Tibial artery (tissue), 4 donors: ENCODE results near the gene LYRM2.

Source experiments
- DNase-seq, 2 donors: peaks; one replicate each; pipeline ENCODE4 v3.0.0-alpha.2; 2019
- H3K27ac ChIP-seq, 2 donors: fragments of 200-600 bp; sonication (generic) in 1 of 2; 1 replicate in 1 of 2; 2 replicates in 1 of 2; pipeline ENCODE4 v1.5.1; 2018 to 2019; ENCODE audit warnings: mild to moderate bottlenecking in 1 of 2
- H3K27me3 ChIP-seq, 2 donors: fragments of 200-600 bp; sonication (generic) in 1 of 2; one replicate each; pipeline versions ENCODE4 v1.5.1 to v1.6.0; 2016 to 2019
- H3K36me3 ChIP-seq, 3 donors: fragments of 200-600 bp; sonication (generic) in 2 of 3; one replicate each; pipeline ENCODE4 v1.5.1; 2016 to 2019; ENCODE audit warnings: mild to moderate bottlenecking in 2 of 3
- H3K4me1 ChIP-seq, 4 donors: fragments of 200-600 bp; sonication (generic) in 2 of 4; 1 replicate in 3 of 4; 2 replicates in 1 of 4; pipeline ENCODE4 v1.5.1; 2016 to 2019
- H3K4me3 ChIP-seq, 2 donors: fragments of 200-600 bp; sonication (generic) in 1 of 2; 1 replicate in 1 of 2; 2 replicates in 1 of 2; pipeline ENCODE4 v1.5.1; 2018 to 2019; ENCODE audit warnings: mild to moderate bottlenecking in 2 of 2
- H3K9me3 ChIP-seq, 3 donors: fragments of 200-600 bp; sonication (generic) in 1 of 3; one replicate each; pipeline ENCODE4 v1.5.1; 2016 to 2019
- intact Hi-C: fragments of 100-400 bp; cut with DNase I; formaldehyde crosslinking; loops from one replicate; pipeline ENCODE4 v1.15.0; 2023; ENCODE audit warnings: low total_unique reads
- TF ChIP-seq, protein P1 (sequence below), 2 experiments: fragments of 200-600 bp in 1 of 2; fragments of 450-650 bp in 1 of 2; IDR thresholded peaks; one replicate each; pipeline ENCODE4 v1.5.1; 2017 to 2019; ENCODE audit warnings: antibody characterized with exemption in 2 of 2, mild to moderate bottlenecking in 1 of 2, moderate library complexity in 1 of 2

The LYRM2 gene

DNA sequence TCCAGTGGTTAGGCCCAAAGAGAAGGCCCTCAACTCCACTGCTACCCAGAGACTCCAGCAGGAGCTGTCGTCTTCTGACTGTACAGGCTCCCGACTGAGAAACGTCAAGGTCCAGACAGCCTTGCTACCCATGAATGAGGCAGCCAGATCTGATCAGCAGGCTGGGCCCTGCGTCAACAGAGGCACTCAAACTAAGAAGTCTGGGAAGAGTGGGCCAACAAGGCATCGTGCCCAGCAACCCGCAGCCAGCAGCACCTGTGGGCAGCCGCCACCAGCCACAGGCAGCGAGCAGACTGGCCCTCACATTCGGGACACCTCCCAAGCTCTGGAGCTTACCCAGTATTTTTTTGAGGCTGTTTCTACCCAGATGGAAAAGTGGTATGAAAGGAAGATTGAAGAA is 8.1 kb downstream of the LYRM2 start:
- TF ChIP-seq, protein P1, sequence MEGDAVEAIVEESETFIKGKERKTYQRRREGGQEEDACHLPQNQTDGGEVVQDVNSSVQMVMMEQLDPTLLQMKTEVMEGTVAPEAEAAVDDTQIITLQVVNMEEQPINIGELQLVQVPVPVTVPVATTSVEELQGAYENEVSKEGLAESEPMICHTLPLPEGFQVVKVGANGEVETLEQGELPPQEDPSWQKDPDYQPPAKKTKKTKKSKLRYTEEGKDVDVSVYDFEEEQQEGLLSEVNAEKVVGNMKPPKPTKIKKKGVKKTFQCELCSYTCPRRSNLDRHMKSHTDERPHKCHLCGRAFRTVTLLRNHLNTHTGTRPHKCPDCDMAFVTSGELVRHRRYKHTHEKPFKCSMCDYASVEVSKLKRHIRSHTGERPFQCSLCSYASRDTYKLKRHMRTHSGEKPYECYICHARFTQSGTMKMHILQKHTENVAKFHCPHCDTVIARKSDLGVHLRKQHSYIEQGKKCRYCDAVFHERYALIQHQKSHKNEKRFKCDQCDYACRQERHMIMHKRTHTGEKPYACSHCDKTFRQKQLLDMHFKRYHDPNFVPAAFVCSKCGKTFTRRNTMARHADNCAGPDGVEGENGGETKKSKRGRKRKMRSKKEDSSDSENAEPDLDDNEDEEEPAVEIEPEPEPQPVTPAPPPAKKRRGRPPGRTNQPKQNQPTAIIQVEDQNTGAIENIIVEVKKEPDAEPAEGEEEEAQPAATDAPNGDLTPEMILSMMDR (IDR thresholded peaks at IDR 0.05) = no peak
- H3K4me3 ChIP-seq = no peak overlapping the region
- intact Hi-C loops = no loop called here
- peaks cover 23 to 65% (median 27%) of the 10 kb centered on the region in 3 donors for H3K36me3 ChIP-seq
- no peaks in the 10 kb centered on the region for H3K27me3 ChIP-seq
- H3K27ac ChIP-seq = no peak overlapping the region
- H3K4me1 ChIP-seq = no peaks in the 10 kb centered on the region
- H3K9me3 ChIP-seq = no peaks in the 10 kb centered on the region
- no peak for DNase-seq

DNA sequence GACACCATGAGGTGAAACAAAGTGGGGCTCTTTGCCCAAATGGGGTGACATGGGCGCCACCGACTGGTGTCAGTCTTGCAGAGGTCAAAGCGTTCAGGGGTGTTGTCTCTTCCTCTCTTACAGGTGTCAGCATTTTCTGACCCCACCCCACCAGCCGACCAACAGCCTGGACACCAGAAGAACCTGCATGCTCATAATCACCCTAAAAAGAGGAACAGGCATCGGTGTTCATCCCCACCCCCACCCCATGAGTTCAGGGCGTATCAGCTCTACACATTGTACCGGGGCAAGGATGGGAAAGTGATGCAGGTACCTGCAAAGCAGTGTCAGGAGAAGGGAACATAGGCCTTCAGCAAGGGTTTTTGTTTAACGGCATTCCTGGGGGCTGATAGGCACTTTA is 14.8 kb downstream of the LYRM2 start:
- TF ChIP-seq, protein P1 (IDR thresholded peaks at IDR 0.05) = no peak
- H3K4me3 ChIP-seq = no peak overlapping the region
- no peaks in the 10 kb centered on the region for H3K27me3 ChIP-seq
- no peak overlapping the region for H3K27ac ChIP-seq
- intact Hi-C loops = no loop called here
- H3K9me3 ChIP-seq = no peaks in the 10 kb centered on the region
- H3K4me1 ChIP-seq = no peaks in the 10 kb centered on the region
- H3K36me3 ChIP-seq = peaks cover 9 to 79% (median 43%) of the 10 kb centered on the region in 3 donors
- DNase-seq = no peak

DNA sequence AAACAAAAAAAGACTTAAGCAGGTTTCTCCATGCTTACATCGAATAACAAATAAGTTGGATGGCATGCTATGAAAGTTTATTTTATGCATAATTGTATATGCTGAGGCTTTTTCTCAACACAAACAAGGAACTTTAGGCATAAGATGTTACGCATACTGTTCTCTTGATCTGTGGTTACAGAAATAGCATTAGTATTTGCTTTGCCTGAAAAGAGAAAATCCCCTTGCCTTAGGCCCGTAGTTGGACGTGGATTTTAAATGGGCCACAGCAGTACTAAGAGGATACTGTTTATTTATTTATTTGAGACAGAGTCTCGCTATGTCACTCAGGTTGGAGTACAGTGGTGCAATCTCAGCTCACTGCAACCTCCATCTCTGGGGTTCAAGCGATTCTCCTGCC is 19.0 kb downstream of the LYRM2 start:
- H3K36me3 ChIP-seq = peaks cover 5 to 66% (median 26%) of the 10 kb centered on the region in 3 donors
- no peaks in the 10 kb centered on the region for H3K27me3 ChIP-seq
- no peaks in the 10 kb centered on the region for H3K9me3 ChIP-seq
- TF ChIP-seq, protein P1 (IDR thresholded peaks at IDR 0.05) = no peak
- DNase-seq = no peak
- intact Hi-C loops = no loop called here
- H3K4me3 ChIP-seq = no peak overlapping the region
- H3K27ac ChIP-seq = no peak overlapping the region
- no peaks in the 10 kb centered on the region for H3K4me1 ChIP-seq

DNA sequence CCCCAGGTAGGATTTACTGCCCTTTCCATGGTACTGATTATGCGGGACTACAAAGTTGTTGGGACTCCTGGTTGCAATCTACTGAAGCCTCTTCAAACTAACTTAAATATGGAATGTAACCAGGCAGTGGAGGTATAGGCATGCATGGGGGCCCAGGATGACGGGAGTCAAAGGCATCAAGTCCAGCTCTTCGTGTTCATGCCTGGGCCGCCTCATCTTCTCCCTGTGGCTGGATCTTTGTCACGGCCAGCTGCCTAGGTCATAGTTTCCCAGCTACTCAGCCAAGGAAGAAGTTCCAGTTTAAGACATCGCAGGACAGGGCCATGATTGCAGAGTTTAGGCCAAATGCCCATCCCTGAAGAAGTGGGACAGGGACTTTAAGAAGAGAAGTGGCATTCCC is 20.5 kb downstream of the LYRM2 start:
- Histone ChIP-seq H3K4me1 (no peaks in the 10 kb centered on the region), H3K27ac (no peak overlapping the region), H3K9me3 (no peaks in the 10 kb centered on the region), H3K36me3 (peaks cover 5 to 60% (median 14%) of the 10 kb centered on the region in 3 donors), H3K27me3 (no peaks in the 10 kb centered on the region), H3K4me3 (no peak overlapping the region)
- no peak for DNase-seq
- TF ChIP-seq, protein P1 (IDR thresholded peaks at IDR 0.05) = no peak
- intact Hi-C loops = no loop called here

DNA sequence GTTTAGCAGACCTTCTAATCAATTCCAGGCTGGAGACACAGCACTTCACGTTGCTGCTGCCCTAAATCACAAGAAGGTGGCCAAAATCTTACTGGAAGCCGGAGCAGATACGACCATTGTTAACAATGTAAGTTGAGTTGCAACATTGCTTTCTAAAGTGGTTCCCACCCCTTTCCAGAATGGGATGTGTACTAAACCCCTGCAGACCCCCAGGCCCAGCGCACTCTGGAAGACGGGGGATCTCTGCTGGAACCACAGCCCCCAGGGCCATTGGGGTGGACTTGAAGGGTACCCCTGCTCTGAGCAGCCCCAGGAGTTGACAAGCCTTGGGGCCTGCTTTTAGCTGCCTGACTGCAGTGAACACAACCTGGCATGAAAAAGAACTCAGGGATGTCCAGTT is 22.0 kb downstream of the LYRM2 start:
- Histone ChIP-seq H3K9me3 (no peaks in the 10 kb centered on the region), H3K27ac (no peak overlapping the region), H3K4me3 (no peak overlapping the region), H3K27me3 (no peaks in the 10 kb centered on the region), H3K36me3 (peaks cover 5 to 55% (median 5%) of the 10 kb centered on the region in 3 donors), H3K4me1 (no peaks in the 10 kb centered on the region)
- DNase-seq = no peak
- TF ChIP-seq, protein P1 (IDR thresholded peaks at IDR 0.05) = no peak
- intact Hi-C loops = no loop called here

DNA sequence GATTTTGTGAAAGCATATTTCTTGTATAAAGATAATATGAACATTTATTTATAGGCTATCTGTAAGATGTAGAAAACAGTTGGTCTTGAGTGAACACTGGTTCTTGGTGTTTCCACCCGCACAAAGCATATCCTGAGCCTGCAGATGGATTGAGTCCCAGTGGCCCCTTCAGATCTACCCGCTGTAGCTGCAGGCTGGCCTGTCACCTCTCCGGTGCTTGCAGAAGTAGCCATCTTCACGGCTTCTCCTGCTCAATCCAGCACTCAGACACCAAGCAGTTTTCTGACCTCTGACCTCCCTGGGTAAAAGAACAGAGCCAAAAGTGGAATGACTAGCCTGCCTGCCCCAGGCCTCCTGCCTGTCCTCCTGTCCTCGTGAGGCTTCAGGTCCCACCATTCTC is 22.7 kb downstream of the LYRM2 start:
- H3K9me3 ChIP-seq = no peaks in the 10 kb centered on the region
- H3K36me3 ChIP-seq = peaks cover 3 to 48% (median 5%) of the 10 kb centered on the region in 3 donors
- intact Hi-C loops = no loop called here
- DNase-seq = no peak
- no peak overlapping the region for H3K27ac ChIP-seq
- H3K4me1 ChIP-seq = no peaks in the 10 kb centered on the region
- H3K27me3 ChIP-seq = no peaks in the 10 kb centered on the region
- H3K4me3 ChIP-seq = no peak overlapping the region
- TF ChIP-seq, protein P1 (IDR thresholded peaks at IDR 0.05) = no peak
